Panc1 (cell line): ENCODE results near the gene WNT5B. TPM values are rescaled to one million over a fixed set of nuclear protein-coding genes. Genes with fewer than 3 reads are reported as not detected.

Experiments used
- ATAC-seq: fragments of 200-7000 bp; cut with Tn5 transposase; 2 replicates; pipeline ENCODE4 v1.9.1; 2020; ENCODE audit warnings: mild to moderate bottlenecking, moderate library complexity
- BruUV-seq: library from RNA; stranded (reverse); fragments of 400-500 nt; replicated peaks from 2 replicates; lab custom pipeline; 2021; lab: Mats Ljungman, UMichigan
- CTCF ChIA-PET: fragments of 300-600 bp; sonication (Branson Sonifier 250); formaldehyde crosslinking; loops from one replicate; lab custom pipeline; 2022; ENCODE audit warnings: antibody characterized with exemption; lab: Charles Lee
- POLR2A ChIA-PET: fragments of 300-600 bp; sonication (Branson Sonifier 250); formaldehyde crosslinking; loops from one replicate; lab custom pipeline; 2022; ENCODE audit warnings: antibody characterized with exemption; lab: Charles Lee
- DNase-seq: peaks from one replicate; pipeline ENCODE4 v3.0.0-alpha.2; 2010; ENCODE audit warnings: low read depth, low spot score
- H3K27ac ChIP-seq: 2 replicates; pipeline ENCODE4 v1.5.1; 2011; ENCODE audit warnings: mild to moderate bottlenecking, low read length, inconsistent platforms
- H3K27me3 ChIP-seq: fragments of 200-500 bp; sonication (Bioruptor generic); 2 replicates; pipeline ENCODE4 v1.6.0; 2014; ENCODE audit warnings: low read length, inconsistent platforms; ENCODE audit not compliant: control insufficient read depth, insufficient read depth
- H3K36me3 ChIP-seq: fragments of 200-500 bp; sonication (Bioruptor generic); 2 replicates; pipeline ENCODE4 v1.5.1; 2014; ENCODE audit warnings: inconsistent platforms, mild to moderate bottlenecking, low read length, moderate library complexity; ENCODE audit not compliant: control insufficient read depth, insufficient read depth
- H3K4me1 ChIP-seq: 2 replicates; pipeline ENCODE4 v1.5.1; 2011; ENCODE audit warnings: inconsistent platforms, mild to moderate bottlenecking, low read length, moderate library complexity; ENCODE audit not compliant: control insufficient read depth, insufficient read depth
- H3K4me3 ChIP-seq, 2 experiments: 2 replicates each; pipeline ENCODE4 v1.5.1; 2011 to 2012; ENCODE audit warnings: low read depth in 2 of 2, low read length in 2 of 2, mild to moderate bottlenecking in 2 of 2, inconsistent platforms in 1 of 2, moderate library complexity in 1 of 2
- H3K9me3 ChIP-seq: fragments of 200-500 bp; sonication (Bioruptor generic); 2 replicates; pipeline ENCODE4 v1.5.1; 2014; ENCODE audit warnings: low read depth, mild to moderate bottlenecking, inconsistent platforms, low read length, moderate library complexity; ENCODE audit not compliant: control insufficient read depth, insufficient read depth
- POLR2AphosphoS5 ChIP-seq: IDR thresholded peaks from 2 replicates; pipeline ENCODE4 v1.6.1; 2012; ENCODE audit warnings: mild to moderate bottlenecking, low read depth, low read length, moderate library complexity
- SIN3A ChIP-seq: IDR thresholded peaks from 2 replicates; pipeline ENCODE4 v1.6.1; 2012; ENCODE audit warnings: low read depth, mild to moderate bottlenecking, low read length, moderate library complexity, borderline replicate concordance; ENCODE audit not compliant: insufficient read depth
- TCF7L2 ChIP-seq: IDR thresholded peaks from 2 replicates; pipeline ENCODE4 v1.6.1; 2011; ENCODE audit warnings: mild to moderate bottlenecking, low read depth, low read length, inconsistent platforms
- in situ Hi-C: cut with HindIII; loops from 2 replicates; pipeline ENCODE4 v1.10.0; 2016; ENCODE audit warnings: low sequenced_read_pairs, low pct_unique_long_range_greater_than_20kb
- intact Hi-C: fragments of 100-400 bp; cut with micrococcal nuclease; formaldehyde crosslinking; loops from one replicate; pipeline ENCODE4 v1.10.0; 2022; ENCODE audit not compliant: unreplicated experiment
- microRNA-seq: library from miRNA; unstranded; fragments of <30 nt; microRNA quantifications from one replicate; pipeline ENCODE4 v1.1.0, GENCODE V29; 2020; ENCODE audit not compliant: unreplicated experiment
- total RNA-seq: library from RNA; stranded (reverse); gene quantifications from one replicate; pipeline ENCODE4 v1.2.1, GENCODE V29; 2021; ENCODE audit not compliant: unreplicated experiment
- TF ChIP-seq, protein P1 (sequence below): fragments of 450-650 bp; IDR thresholded peaks from 2 replicates; pipeline ENCODE4 v1.5.1; 2017; ENCODE audit warnings: mild to moderate bottlenecking
- TF ChIP-seq, protein P2 (sequence below), 2 experiments: IDR thresholded peaks; 2 replicates each; pipeline ENCODE4 v1.6.1; 2011 to 2012; ENCODE audit warnings: low read depth in 2 of 2, control low read depth in 1 of 2, low read length in 1 of 2, mild to moderate bottlenecking in 1 of 2, moderate library complexity in 1 of 2; ENCODE audit not compliant: insufficient read depth in 1 of 2

The WNT5B gene
- total RNA-seq, 1 experiment from 2014 or later: 36.9 TPM

DNA sequence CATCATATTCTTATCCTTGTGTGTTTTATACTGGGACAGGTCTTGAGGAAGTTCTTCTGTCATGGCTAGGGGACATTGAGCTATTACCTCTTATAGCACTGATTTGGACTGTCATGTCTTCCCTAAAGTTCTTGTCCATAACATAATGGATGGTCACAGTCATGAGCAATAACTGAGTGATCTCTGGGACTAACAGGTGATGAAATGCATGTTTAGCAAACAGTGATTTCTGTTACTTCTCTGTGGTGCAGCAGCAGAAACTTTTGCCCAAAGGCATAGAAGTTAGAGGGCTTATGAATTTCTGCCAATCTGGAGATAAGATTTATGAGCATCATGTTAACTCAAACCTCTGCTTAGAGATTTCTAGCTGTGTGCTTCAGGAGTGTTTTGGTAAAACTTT is 67.8 kb downstream of the WNT5B start:
- ChIA-PET POLR2A (no interaction called here), CTCF (interaction anchor here (0.6 kb wide), 1 partner anchor 103 kb away, joined by 3 read pairs; no protein-coding TSS in a partner anchor)
- no peak overlapping the region for H3K4me3 ChIP-seq
- no TSS peak for BruUV-seq
- no peaks in the 10 kb centered on the region for H3K9me3 ChIP-seq
- H3K4me1 ChIP-seq: peaks cover 18% of the 10 kb centered on the region; the same call in 1 of the 2 replicates
- DNase-seq: no peak
- intact Hi-C loops (no loop called here), in situ Hi-C loops (no loop called here)
- TF ChIP-seq, protein P1, sequence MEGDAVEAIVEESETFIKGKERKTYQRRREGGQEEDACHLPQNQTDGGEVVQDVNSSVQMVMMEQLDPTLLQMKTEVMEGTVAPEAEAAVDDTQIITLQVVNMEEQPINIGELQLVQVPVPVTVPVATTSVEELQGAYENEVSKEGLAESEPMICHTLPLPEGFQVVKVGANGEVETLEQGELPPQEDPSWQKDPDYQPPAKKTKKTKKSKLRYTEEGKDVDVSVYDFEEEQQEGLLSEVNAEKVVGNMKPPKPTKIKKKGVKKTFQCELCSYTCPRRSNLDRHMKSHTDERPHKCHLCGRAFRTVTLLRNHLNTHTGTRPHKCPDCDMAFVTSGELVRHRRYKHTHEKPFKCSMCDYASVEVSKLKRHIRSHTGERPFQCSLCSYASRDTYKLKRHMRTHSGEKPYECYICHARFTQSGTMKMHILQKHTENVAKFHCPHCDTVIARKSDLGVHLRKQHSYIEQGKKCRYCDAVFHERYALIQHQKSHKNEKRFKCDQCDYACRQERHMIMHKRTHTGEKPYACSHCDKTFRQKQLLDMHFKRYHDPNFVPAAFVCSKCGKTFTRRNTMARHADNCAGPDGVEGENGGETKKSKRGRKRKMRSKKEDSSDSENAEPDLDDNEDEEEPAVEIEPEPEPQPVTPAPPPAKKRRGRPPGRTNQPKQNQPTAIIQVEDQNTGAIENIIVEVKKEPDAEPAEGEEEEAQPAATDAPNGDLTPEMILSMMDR: no peak
- TF ChIP-seq POLR2AphosphoS5 (no peak), SIN3A (no peak), TCF7L2 (no peak)
- TF ChIP-seq, protein P2, sequence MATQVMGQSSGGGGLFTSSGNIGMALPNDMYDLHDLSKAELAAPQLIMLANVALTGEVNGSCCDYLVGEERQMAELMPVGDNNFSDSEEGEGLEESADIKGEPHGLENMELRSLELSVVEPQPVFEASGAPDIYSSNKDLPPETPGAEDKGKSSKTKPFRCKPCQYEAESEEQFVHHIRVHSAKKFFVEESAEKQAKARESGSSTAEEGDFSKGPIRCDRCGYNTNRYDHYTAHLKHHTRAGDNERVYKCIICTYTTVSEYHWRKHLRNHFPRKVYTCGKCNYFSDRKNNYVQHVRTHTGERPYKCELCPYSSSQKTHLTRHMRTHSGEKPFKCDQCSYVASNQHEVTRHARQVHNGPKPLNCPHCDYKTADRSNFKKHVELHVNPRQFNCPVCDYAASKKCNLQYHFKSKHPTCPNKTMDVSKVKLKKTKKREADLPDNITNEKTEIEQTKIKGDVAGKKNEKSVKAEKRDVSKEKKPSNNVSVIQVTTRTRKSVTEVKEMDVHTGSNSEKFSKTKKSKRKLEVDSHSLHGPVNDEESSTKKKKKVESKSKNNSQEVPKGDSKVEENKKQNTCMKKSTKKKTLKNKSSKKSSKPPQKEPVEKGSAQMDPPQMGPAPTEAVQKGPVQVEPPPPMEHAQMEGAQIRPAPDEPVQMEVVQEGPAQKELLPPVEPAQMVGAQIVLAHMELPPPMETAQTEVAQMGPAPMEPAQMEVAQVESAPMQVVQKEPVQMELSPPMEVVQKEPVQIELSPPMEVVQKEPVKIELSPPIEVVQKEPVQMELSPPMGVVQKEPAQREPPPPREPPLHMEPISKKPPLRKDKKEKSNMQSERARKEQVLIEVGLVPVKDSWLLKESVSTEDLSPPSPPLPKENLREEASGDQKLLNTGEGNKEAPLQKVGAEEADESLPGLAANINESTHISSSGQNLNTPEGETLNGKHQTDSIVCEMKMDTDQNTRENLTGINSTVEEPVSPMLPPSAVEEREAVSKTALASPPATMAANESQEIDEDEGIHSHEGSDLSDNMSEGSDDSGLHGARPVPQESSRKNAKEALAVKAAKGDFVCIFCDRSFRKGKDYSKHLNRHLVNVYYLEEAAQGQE (IDR thresholded peaks at IDR 0.05; ENCODE audit: insufficient read depth in 1 of 2, low read depth in 2 of 2, low read length in 1 of 2): no peak
- H3K27me3 ChIP-seq: no peaks in the 10 kb centered on the region
- ATAC-seq: no peak
- H3K27ac ChIP-seq: no peak overlapping the region
- H3K36me3 ChIP-seq: no peaks in the 10 kb centered on the region; the same call in none of the 2 replicates

Small RNA genes within 50 kb of the gene (microRNA-seq; reads per million reads assigned to microRNA genes)
- gene MIR3649: not detected

Other genes starting within 250 kb of the WNT5B start
- 15.1 TPM for gene FBXL14, start 34.6 kb upstream of the WNT5B start, total RNA-seq
- 76.0 TPM for gene ADIPOR2, start 61.8 kb downstream of the WNT5B start, total RNA-seq
- gene LRTM2, start 191.3 kb downstream of the WNT5B start, total RNA-seq: not detected